CD8-positive, alpha-beta memory T cell (primary cell): ENCODE data around the gene CDYL2. TPM values are rescaled to one million over a fixed set of nuclear protein-coding genes. Genes with fewer than 3 reads are reported as not detected.

Experiments used
- CTCF ChIA-PET: fragments of 350-600 bp; sonication (Branson Sonifier 250); formaldehyde crosslinking; loops from one replicate; lab custom pipeline; 2021; ENCODE audit warnings: antibody characterized with exemption; lab: Charles Lee
- POLR2A ChIA-PET: fragments of 350-600 bp; sonication (Branson Sonifier 250); formaldehyde crosslinking; loops from one replicate; lab custom pipeline; 2021; ENCODE audit warnings: antibody characterized with exemption; lab: Charles Lee
- DNase-seq, 5 donors: peaks; one replicate each; pipeline versions ENCODE4 v3.0.0 to v3.0.0-alpha.2; 2020 to 2022; ENCODE audit warnings: mixed read lengths in 1 of 5
- H3K27ac ChIP-seq: one replicate; pipeline ENCODE4 v1.7.0; 2013; ENCODE audit warnings: low read depth, mild to moderate bottlenecking, low read length, moderate library complexity
- H3K27me3 ChIP-seq: 2 replicates; pipeline ENCODE4 v1.7.0; 2013; ENCODE audit warnings: low read length, mild to moderate bottlenecking; ENCODE audit not compliant: insufficient read depth, poor library complexity, severe bottlenecking
- H3K36me3 ChIP-seq: 2 replicates; pipeline ENCODE4 v1.7.0; 2013; ENCODE audit warnings: mild to moderate bottlenecking, low read length, moderate library complexity; ENCODE audit not compliant: insufficient read depth
- H3K4me1 ChIP-seq: 2 replicates; pipeline ENCODE4 v1.7.0; 2013; ENCODE audit warnings: mild to moderate bottlenecking, low read length, moderate library complexity; ENCODE audit not compliant: insufficient read depth
- H3K4me3 ChIP-seq: 2 replicates; pipeline ENCODE4 v1.7.0; 2013; ENCODE audit warnings: mild to moderate bottlenecking, low read length
- H3K9me3 ChIP-seq: 2 replicates; pipeline ENCODE4 v1.7.0; 2013; ENCODE audit warnings: mild to moderate bottlenecking, low read length
- H3K27ac Mint-ChIP-seq, 8 donors: one replicate each; pipeline ENCODE4 v1.8.0; 2020 to 2021; ENCODE audit warnings: mixed read lengths in 8 of 8, mild to moderate bottlenecking in 6 of 8, inconsistent platforms in 3 of 8, moderate library complexity in 3 of 8
- H3K27me3 Mint-ChIP-seq, 2 donors: one replicate each; pipeline ENCODE4 v1.8.0; 2020 to 2021; ENCODE audit warnings: mixed read lengths in 2 of 2, mild to moderate bottlenecking in 1 of 2, moderate library complexity in 1 of 2
- H3K36me3 Mint-ChIP-seq, 3 donors: one replicate each; pipeline ENCODE4 v1.8.0; 2020 to 2021; ENCODE audit warnings: mixed read lengths in 3 of 3, inconsistent platforms in 1 of 3, mild to moderate bottlenecking in 1 of 3
- H3K4me1 Mint-ChIP-seq, 3 donors: one replicate each; pipeline ENCODE4 v1.8.0; 2020 to 2021; ENCODE audit warnings: mixed read lengths in 3 of 3, inconsistent platforms in 1 of 3, mild to moderate bottlenecking in 1 of 3
- H3K4me3 Mint-ChIP-seq, 7 donors: one replicate each; pipeline ENCODE4 v1.8.0; 2020 to 2021; ENCODE audit warnings: mixed read lengths in 7 of 7, mild to moderate bottlenecking in 6 of 7, moderate library complexity in 4 of 7, inconsistent platforms in 2 of 7
- H3K9me3 Mint-ChIP-seq, 5 donors: one replicate each; pipeline ENCODE4 v1.8.0; 2020 to 2022; ENCODE audit warnings: mixed read lengths in 5 of 5, mild to moderate bottlenecking in 3 of 5, moderate library complexity in 2 of 5, inconsistent platforms in 1 of 5
- polyA plus RNA-seq: library from polyadenylated mRNA; unstranded; fragments of 300-500 nt; fragmentation: Illumina TruSeq; gene quantifications from one replicate; pipeline ENCODE4 v1.2.3, GENCODE V29; 2021
- total RNA-seq, 2 experiments: library from RNA; stranded (reverse); gene quantifications; one replicate each; pipeline ENCODE4 v1.2.3, GENCODE V29; 2021

The CDYL2 gene
- total and polyA plus RNA-seq, 3 experiments from 2014 or later, result 3.8 to 42.0 (median 40.6) TPM

DNA sequence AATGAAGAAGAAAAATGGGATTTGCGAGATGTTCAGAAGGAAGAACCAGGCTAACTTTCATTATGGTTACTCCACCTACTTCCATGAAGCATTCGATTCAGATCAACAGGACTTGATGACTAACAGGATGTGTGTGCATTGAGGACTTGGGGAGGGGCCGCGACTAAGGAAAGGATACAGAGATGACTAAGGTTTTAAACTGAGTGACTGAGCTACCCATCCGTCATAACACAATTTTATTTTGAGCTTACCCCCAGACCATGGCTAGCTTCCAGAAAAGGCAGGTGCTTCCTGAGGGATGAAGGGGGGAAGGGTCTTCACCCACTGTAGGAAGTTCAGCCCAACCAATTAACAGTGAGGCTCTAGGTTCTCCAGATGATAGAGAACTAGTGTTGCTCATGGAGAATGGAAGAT is 2.5 kb upstream of the CDYL2 start:
- no peak overlapping the region for H3K4me3 ChIP-seq
- DNase-seq, result peak in 1 of 5 donors; percentile 58
- peaks cover 0 to 2% (median 0%) of the 10 kb centered on the region in 5 donors for H3K9me3 Mint-ChIP-seq

DNA sequence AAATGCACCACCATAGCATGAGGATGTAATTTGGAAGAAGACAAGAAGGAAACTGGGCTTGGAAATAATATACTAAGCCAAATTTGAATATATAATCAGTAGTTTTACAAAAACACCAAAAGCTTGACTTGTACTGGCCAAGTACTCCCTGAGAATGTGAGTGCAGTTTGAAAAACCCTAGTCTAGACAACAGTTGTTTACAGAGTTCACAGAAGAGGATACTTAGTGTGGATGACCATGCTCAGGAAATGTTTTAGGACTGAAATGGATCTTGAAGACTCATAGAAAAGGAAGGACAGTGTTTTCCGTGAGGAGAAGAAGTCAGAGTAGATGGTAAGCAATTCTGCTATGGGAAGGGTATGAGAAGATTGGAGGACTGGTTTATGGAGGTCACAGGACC is 1.9 kb upstream of the CDYL2 start:
- Histone ChIP-seq H3K9me3 (no peaks in the 10 kb centered on the region), H3K36me3 (no peaks in the 10 kb centered on the region), H3K4me3 (no peak overlapping the region), H3K27me3 (no peaks in the 10 kb centered on the region), H3K4me1 (no peaks in the 10 kb centered on the region), H3K27ac (no peak overlapping the region)
- peaks cover 17 to 34% (median 25%) of the 10 kb centered on the region in 3 donors for H3K4me1 Mint-ChIP-seq
- DNase-seq, result no peak
- H3K27ac Mint-ChIP-seq, result peak overlapping the region in 2 of 8 donors; percentile 0 to 22
- ChIA-PET POLR2A (interaction anchor here (0.6 kb wide), 1 partner anchor 668 kb away, joined by 5 read pairs; no protein-coding TSS in a partner anchor), CTCF (no interaction called here)
- H3K9me3 Mint-ChIP-seq, result peaks cover 0 to 2% (median 0%) of the 10 kb centered on the region in 5 donors
- H3K4me3 Mint-ChIP-seq, result peak overlapping the region in 6 of 7 donors; percentile 52 to 87 (median 60)
- peaks cover 0 to 4% of the 10 kb centered on the region in 2 donors for H3K27me3 Mint-ChIP-seq
- peaks cover 0 to 6% (median 1%) of the 10 kb centered on the region in 3 donors for H3K36me3 Mint-ChIP-seq

More for the DNA sequence above, 2.5 kb upstream of the CDYL2 start:
- H3K27ac Mint-ChIP-seq, result peak overlapping the region in 2 of 8 donors; percentile 9 to 22
- Histone ChIP-seq H3K27me3 (no peaks in the 10 kb centered on the region), H3K27ac (no peak overlapping the region), H3K4me1 (no peaks in the 10 kb centered on the region), H3K9me3 (no peaks in the 10 kb centered on the region), H3K36me3 (no peaks in the 10 kb centered on the region)
- peak overlapping the region in 3 of 7 donors; percentile 19 to 87 (median 43) for H3K4me3 Mint-ChIP-seq
- H3K27me3 Mint-ChIP-seq, result peaks cover 0 to 4% of the 10 kb centered on the region in 2 donors
- CTCF ChIA-PET, result interaction anchor here (1.1 kb wide), 1 partner anchor 243 kb away, joined by 3 read pairs; no protein-coding TSS in a partner anchor
- POLR2A ChIA-PET, result interaction anchor here (0.6 kb wide), 1 partner anchor 1226 kb away, joined by 3 read pairs; no protein-coding TSS in a partner anchor
- H3K4me1 Mint-ChIP-seq, result peaks cover 17 to 31% (median 23%) of the 10 kb centered on the region in 3 donors
- H3K36me3 Mint-ChIP-seq, result peaks cover 0 to 6% (median 1%) of the 10 kb centered on the region in 3 donors

DNA sequence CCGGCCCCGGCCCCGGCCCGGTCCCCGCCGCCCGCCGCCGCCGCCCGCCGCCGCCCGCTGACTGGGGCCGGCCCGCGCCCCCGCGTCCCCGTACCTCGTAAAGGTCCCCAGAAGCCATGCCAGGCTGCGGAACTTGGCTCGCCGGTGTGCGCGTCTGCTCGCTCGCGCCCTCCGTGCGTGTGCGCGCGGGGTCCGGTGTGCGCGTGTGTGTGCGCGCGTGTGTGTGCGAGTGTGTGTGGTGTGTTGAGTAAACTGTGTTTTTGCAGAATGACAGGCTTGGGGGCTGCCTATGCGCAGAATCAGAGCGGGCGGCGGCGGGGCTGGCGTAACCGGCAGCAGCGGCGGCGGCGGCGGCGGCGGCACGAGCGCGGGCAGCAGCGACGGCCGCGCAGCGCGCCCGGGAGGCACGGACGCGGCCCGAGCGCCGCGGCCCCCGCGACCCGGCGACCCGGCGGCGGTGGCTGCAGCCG is 307 bp downstream of the CDYL2 start:
- Mint-ChIP-seq H3K9me3 (peaks cover 0 to 2% (median 0%) of the 10 kb centered on the region in 5 donors), H3K4me3 (peak overlapping the region; percentile 91 to 97 (median 94)), H3K27me3 (peaks cover 0 to 2% of the 10 kb centered on the region in 2 donors), H3K36me3 (peaks cover 0 to 6% (median 1%) of the 10 kb centered on the region in 3 donors), H3K4me1 (peaks cover 27 to 55% (median 45%) of the 10 kb centered on the region in 3 donors), H3K27ac (peak overlapping the region in 6 of 8 donors; percentile 80 to 93 (median 90))
- DNase-seq, result peak; percentile 17 to 78 (median 31)
- H3K36me3 ChIP-seq, result no peaks in the 10 kb centered on the region
- H3K9me3 ChIP-seq, result no peaks in the 10 kb centered on the region
- POLR2A ChIA-PET, result no interaction called here
- no peaks in the 10 kb centered on the region for H3K4me1 ChIP-seq
- no peak overlapping the region for H3K4me3 ChIP-seq
- CTCF ChIA-PET, result no interaction called here
- H3K27me3 ChIP-seq, result no peaks in the 10 kb centered on the region
- no peak overlapping the region for H3K27ac ChIP-seq

DNA sequence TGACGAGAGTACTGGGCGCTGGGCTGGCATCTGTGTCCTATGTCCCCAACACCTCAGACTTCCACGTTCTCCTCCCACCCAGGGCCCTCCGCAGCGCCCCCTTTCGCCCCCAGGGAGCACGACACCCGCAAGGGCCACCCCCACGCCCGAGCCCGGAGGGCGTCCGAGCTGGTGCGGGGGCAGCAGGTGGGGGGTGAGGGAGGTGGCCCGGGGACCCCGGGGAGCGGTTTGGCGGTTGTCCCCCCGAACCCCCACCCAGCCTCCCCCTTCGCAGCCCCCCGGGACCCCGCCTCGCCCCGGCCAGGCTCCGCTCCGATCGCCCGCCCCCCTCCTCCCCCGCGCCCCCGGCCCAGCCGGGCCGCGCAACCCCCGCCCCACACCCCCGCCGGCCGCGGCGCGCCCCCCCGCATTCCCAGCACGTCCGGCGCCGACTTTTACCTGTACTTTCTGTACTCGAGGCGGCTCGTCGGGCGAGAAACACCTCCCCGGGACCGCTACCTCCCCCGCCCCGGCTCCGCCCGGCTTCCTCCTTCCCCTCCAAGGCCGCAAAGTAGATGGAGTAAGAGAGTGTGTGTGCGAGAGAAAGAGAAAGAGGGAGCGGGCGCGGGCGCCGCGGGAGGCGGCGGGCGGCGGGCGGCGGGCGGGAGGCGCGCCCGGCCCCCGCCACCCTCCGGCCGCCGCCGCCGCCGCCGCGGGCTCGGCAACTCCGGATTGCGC is 901 bp downstream of the CDYL2 start:
- Histone ChIP-seq H3K27me3 (no peaks in the 10 kb centered on the region), H3K36me3 (no peaks in the 10 kb centered on the region), H3K27ac (no peak overlapping the region), H3K9me3 (no peaks in the 10 kb centered on the region), H3K4me3 (no peak overlapping the region), H3K4me1 (no peaks in the 10 kb centered on the region)
- Mint-ChIP-seq H3K9me3 (peaks cover 0 to 2% (median 0%) of the 10 kb centered on the region in 5 donors), H3K36me3 (peaks cover 0 to 6% (median 1%) of the 10 kb centered on the region in 3 donors), H3K27me3 (peaks cover 0 to 2% of the 10 kb centered on the region in 2 donors), H3K4me3 (peak overlapping the region; percentile 81 to 96 (median 94)), H3K27ac (peak overlapping the region in 6 of 8 donors; percentile 16 to 85 (median 80)), H3K4me1 (peaks cover 27 to 55% (median 45%) of the 10 kb centered on the region in 3 donors)
- POLR2A ChIA-PET, result no interaction called here
- CTCF ChIA-PET, result no interaction called here
- DNase-seq, result peak; percentile 8 to 69 (median 19)

DNA sequence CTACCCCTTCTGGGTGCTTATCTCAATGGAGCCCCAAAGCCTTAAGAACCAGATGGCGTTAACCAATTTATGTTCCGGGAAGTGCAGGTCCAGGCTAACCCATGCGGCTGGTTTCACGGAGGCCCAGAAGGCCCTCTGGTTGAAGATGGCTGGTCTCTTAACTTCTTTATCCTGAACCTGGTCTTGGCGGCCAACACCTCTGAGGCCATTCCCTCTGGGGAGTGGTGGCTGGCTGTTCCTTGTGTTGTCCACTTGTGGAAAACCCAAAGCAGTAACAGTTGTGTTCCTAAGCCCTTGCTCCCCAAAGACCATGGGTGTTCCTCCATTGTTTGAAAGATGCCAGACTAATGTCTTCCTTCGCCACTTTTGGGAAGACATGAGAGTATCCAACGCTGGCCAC is 1.5 kb downstream of the CDYL2 start:
- Mint-ChIP-seq H3K4me3 (peak overlapping the region; percentile 68 to 87 (median 78)), H3K27me3 (peaks cover 0 to 2% of the 10 kb centered on the region in 2 donors), H3K4me1 (peaks cover 27 to 55% (median 45%) of the 10 kb centered on the region in 3 donors), H3K36me3 (peaks cover 0 to 6% (median 1%) of the 10 kb centered on the region in 3 donors), H3K27ac (peak overlapping the region in 4 of 8 donors; percentile 15 to 70 (median 50)), H3K9me3 (peaks cover 0 to 2% (median 0%) of the 10 kb centered on the region in 5 donors)
- CTCF ChIA-PET, result no interaction called here
- no peaks in the 10 kb centered on the region for H3K36me3 ChIP-seq
- H3K27me3 ChIP-seq, result no peaks in the 10 kb centered on the region
- no peaks in the 10 kb centered on the region for H3K9me3 ChIP-seq
- POLR2A ChIA-PET, result no interaction called here
- no peak for DNase-seq
- no peaks in the 10 kb centered on the region for H3K4me1 ChIP-seq
- H3K4me3 ChIP-seq, result no peak overlapping the region
- no peak overlapping the region for H3K27ac ChIP-seq

DNA sequence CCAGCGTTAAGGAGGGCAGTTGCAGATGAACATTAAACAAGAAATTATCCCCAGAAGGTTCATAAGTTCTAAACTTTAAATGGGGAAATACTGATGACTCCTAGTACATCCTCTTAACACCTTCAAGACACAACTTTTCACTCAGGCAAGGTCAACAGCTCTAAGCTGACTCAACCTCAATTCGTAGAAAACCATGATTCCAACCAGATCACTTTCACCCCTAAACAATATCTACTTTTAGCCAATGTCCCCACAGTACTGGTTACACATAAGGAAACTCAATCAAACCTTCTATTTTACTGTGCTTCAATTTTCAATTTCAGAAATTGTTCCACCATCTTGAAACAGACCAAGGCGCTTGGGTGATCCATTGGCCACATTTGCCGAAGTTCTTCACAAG is 2.3 kb downstream of the CDYL2 start:
- H3K27me3 Mint-ChIP-seq, result peaks cover 0 to 2% of the 10 kb centered on the region in 2 donors
- peak overlapping the region in 5 of 8 donors; percentile 5 to 78 (median 57) for H3K27ac Mint-ChIP-seq
- H3K9me3 Mint-ChIP-seq, result peaks cover 0 to 2% (median 0%) of the 10 kb centered on the region in 5 donors
- peaks cover 0 to 6% (median 1%) of the 10 kb centered on the region in 3 donors for H3K36me3 Mint-ChIP-seq
- Histone ChIP-seq H3K27ac (no peak overlapping the region), H3K4me3 (no peak overlapping the region), H3K27me3 (no peaks in the 10 kb centered on the region), H3K9me3 (no peaks in the 10 kb centered on the region), H3K4me1 (no peaks in the 10 kb centered on the region), H3K36me3 (no peaks in the 10 kb centered on the region)
- peak overlapping the region; percentile 29 to 83 (median 78) for H3K4me3 Mint-ChIP-seq
- no peak for DNase-seq
- peaks cover 27 to 60% (median 53%) of the 10 kb centered on the region in 3 donors for H3K4me1 Mint-ChIP-seq
- ChIA-PET CTCF (no interaction called here), POLR2A (no interaction called here)

DNA sequence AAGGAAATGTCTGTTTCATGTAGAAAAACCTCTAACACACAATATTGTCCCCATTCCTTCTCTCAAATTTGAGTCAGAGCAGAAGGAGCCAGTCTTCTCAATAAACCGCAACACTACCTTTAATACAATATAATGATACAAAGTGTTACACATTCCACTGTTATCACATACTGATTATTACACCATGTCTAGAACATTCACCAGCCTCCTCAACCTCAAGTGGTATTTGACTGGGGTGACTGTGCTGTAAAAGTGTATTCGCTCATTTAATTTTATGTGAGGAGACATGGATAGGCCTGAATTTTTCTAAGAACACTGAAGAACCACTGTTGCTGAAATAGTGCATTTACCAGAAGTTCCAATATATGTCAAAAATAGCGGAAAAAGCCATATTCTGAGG is 10.3 kb downstream of the CDYL2 start:
- no peaks in the 10 kb centered on the region for H3K4me1 ChIP-seq
- no peak overlapping the region for H3K4me3 ChIP-seq
- H3K27me3 Mint-ChIP-seq, result no peaks in the 10 kb centered on the region
- H3K36me3 Mint-ChIP-seq, result no peaks in the 10 kb centered on the region
- H3K27ac ChIP-seq, result no peak overlapping the region
- ChIA-PET CTCF (no interaction called here), POLR2A (no interaction called here)
- H3K36me3 ChIP-seq, result no peaks in the 10 kb centered on the region
- no peaks in the 10 kb centered on the region for H3K9me3 ChIP-seq
- DNase-seq, result no peak
- H3K4me3 Mint-ChIP-seq, result no peak overlapping the region
- no peak overlapping the region for H3K27ac Mint-ChIP-seq
- H3K9me3 Mint-ChIP-seq, result no peaks in the 10 kb centered on the region
- peaks cover 1 to 44% (median 24%) of the 10 kb centered on the region in 3 donors for H3K4me1 Mint-ChIP-seq
- no peaks in the 10 kb centered on the region for H3K27me3 ChIP-seq

DNA sequence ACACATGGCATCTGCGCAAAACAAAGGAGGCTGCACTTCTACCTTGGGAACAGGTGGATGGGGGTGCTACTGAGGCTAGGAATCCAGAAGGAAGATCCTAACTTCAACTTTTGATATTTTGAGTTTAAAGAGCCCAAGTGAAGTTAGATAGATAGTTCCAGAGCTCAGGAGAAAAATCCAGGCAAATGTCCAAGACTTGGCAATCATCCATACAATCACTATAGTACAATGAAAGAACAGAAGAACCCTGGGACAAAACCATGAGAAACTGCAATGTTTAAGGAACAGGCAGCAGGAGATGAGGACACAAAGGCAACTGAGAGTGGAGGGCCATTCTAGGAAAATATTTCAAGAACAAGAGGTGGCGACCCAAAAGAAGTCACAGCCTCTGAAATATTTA is 12.4 kb downstream of the CDYL2 start:
- Mint-ChIP-seq H3K4me3 (no peak overlapping the region), H3K9me3 (peaks cover 0 to 2% (median 0%) of the 10 kb centered on the region in 5 donors), H3K27me3 (no peaks in the 10 kb centered on the region), H3K27ac (peak overlapping the region in 1 of 8 donors; percentile 48), H3K4me1 (peaks cover 1 to 42% (median 16%) of the 10 kb centered on the region in 3 donors), H3K36me3 (peaks cover 0 to under 1% (median 0%) of the 10 kb centered on the region in 3 donors)
- H3K36me3 ChIP-seq, result no peaks in the 10 kb centered on the region
- no peaks in the 10 kb centered on the region for H3K4me1 ChIP-seq
- no peaks in the 10 kb centered on the region for H3K9me3 ChIP-seq
- H3K27me3 ChIP-seq, result no peaks in the 10 kb centered on the region
- no peak overlapping the region for H3K27ac ChIP-seq
- POLR2A ChIA-PET, result no interaction called here
- H3K4me3 ChIP-seq, result no peak overlapping the region
- no peak for DNase-seq
- CTCF ChIA-PET, result no interaction called here
